HuH-7.5 (cell line): ENCODE data around the gene GNAS-AS1.

ENCODE experiments used
- DNase-seq: peaks from one replicate; pipeline ENCODE4 v3.0.0; 2011; ENCODE audit warnings: low spot score

GNAS-AS1 gene

DNA sequence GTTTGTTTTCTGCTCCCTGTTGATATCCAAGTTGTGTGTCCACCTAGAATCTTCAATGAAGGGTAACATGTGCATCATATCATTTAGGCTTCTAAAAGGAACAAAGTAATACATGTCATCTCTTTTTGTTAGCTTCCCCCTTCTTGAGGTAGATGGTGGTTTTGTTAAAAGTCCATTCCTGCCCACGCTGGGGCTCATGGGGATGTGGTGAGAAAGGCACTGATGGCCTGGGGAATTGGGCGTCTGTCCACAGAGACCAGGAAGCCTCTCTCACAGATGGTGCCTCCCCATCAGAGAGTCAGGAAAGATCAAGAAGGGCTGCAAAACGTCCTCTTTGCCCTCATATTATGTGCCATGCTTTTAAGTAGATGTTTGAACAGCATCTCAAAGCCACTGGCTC is 34.3 kb upstream of the GNAS-AS1 start:
- no peak for DNase-seq

DNA sequence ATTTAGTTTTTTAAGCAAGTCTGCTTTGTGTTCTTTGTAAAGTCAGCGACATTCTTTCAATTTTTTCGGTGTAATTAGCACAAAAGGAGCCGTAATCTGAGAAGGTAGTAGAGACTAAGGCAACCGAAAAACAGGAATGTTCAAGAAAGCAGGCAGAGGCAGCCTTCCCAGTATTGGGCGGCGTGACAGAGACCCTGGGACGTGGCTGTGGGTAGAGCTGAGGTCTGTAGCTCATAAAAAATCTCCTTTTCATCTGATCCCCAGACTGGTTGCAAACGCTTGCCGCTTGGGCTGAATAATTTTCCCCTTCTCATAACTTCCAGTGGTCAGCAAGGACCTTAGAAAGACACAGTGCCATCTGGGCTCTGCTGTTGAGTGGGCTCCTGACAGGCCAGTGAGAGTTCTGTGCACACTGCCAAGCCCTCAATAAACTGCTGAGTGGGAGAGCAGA is 32.6 kb upstream of the GNAS-AS1 start:
- no peak for DNase-seq

DNA sequence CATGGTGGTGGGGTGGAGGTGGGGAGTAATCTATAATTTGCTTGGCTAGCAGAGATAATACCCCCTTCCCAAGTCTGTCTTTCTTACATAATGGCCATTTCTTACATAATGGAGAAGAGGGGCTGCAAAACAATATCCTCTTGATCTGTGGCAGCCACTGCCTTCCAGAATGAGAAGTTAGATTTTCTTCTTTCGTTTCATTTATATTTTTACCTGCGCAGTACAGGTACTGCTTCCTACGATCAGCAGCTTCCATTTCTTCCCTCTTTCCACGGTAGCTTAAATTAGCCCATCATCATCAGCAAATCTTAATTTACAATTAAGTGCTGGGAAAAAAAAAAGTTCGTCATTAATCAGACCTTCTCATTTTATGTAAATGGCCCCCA is 32.0 kb upstream of the GNAS-AS1 start:
- no peak for DNase-seq

DNA sequence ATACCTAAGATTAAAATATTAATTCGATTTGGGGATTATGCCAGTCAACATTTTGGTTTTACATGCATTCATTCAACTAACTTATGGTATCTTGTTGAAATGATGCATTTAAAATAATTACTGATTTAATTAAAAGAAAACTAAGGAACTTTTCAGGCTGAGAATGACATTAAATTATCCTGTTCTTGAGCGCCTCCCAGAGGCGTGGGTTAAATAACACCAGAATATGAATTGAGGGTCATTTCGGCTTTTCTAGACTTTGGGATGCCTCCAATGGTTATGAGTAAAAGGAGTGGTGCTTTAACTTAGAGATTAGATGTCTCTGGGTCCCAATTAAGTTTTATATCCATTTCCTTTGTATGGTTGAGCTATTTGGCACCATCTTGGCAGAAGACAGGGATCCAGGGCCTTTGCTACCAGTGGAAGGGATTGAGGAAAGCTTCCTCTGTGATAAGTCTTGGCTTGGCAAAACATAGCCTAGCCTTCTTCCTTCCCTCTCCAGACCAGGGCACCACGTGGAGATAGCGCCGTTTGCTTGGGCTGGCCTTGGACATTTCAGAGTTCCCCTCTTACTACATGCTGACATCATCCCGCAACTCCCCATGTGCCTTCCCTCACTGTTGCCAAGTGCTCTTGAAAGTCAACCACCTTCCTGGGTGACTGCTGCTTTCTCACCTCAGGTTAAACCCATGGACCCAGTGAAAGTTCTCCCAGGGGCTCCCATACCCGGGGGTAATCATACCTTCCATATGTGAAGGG is 30.5 kb upstream of the GNAS-AS1 start:
- no peak for DNase-seq

DNA sequence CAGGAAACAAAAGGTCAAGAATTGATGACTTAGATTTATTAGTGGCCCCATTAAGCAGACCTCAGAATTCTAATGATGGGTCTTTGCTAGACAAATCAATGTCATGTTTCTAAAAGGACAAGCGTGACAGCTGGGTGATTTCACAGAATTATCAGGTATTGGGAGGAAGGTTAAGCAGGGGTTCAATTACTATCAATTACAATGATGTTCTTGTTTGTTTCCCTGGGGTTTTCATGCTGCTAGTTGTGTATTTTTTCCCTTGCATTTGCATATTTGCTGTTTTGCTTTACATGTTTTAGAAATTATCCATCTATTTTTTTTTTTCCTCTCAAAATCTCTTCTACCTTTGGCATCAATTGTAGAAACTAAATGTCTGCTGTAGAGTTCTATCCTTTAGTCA is 29.7 kb upstream of the GNAS-AS1 start:
- DNase-seq, result no peak

DNA sequence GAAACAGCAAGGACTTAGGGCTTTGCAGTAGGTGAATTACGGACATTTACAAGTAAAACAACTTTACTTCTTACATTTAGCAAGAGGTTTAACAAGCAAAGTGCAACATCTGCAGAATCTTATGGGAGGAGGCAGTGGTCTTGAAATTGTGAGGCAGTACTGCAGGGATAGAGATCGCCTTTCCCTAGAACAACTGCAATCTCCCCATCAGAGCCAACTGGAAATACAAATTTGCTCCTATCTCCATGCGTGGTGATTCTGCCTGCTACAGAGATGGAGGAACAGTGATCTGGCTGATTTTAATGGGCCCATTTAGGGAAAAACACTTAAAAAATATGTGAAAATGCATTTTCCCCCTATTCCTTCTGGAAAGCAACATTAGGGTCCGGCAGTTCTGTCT is 27.7 kb upstream of the GNAS-AS1 start:
- DNase-seq, result no peak

DNA sequence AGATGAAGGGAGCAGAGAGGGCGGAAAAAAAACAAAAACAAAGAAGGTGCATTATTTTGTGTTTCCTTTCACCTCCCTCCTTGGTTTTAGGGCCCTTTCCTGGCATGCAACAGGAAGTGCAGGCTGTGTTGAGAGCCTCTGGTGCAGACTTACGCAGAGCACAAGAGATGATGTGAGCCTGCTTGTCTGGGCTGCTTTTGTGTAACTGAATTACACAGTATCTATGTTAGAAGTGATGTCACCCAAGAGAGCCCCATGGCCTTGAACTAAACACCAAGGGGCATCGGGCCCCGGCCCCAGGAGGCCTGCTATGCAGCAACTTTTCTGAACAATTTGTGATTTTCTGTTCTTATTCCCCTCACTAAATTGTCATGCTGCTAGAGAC is 27.3 kb upstream of the GNAS-AS1 start:
- DNase-seq, result no peak

DNA sequence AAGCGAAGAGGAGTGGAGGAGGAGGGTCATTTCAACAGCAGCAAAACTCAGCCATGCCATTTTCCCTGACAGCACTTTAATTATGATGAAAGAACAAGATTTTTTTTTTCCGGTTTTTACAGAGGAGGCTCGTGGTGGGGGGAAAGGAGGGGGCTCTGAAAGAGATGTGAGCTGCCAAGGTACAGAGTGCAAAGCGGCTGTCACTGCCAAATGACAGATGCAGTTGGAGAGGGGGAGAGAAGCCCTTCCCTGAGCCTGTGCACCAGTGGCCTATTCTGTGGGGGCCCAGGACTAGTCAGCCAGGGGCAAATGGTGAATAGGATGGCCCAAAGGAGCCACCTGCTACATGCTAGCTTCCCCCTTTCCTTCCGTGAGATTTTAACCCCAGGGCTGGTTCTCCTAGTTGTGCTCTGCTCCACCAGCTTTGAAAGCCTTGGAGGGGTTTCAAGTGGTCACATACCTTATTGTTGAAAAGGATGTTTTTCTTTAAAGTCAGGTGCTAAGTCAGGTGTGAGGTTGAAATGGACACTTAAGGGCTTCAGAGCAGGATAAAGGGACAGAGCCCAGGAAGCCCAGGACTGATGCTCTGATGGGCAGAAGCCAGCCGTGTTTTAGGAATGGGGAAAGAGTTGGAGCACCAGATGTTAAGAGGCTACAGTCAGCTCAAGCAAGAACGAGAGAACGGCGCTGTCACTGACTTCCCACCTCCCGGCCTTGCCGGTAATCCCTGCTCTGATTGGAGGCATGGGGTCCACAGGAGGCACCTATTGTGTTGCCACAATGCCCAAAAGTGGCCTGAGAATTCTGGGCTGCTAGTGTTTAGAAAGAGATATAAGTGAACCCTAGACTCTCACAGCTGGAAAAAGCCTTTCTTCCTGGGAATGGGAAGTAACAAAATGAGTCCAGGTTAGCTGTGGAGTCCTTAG is 26.6 kb upstream of the GNAS-AS1 start:
- no peak for DNase-seq

DNA sequence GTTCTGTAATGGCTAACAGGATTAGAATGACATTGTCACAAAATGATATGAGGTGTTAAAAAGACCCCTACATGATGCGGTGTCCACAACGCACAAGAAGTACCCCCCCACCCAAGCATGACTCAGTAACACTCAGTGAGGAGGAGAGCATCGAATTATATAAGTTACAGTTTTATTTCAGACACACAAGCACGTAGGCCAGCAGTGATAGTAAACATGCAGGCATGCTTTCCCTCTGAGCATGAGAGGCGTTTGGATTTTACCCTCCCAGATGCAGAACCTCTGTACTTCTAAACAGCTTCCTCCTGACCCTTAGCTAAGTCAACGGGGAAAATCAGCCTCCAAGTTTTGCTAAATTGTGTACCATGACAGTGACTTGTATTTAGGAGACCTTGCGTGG is 25.7 kb upstream of the GNAS-AS1 start:
- DNase-seq, result no peak

DNA sequence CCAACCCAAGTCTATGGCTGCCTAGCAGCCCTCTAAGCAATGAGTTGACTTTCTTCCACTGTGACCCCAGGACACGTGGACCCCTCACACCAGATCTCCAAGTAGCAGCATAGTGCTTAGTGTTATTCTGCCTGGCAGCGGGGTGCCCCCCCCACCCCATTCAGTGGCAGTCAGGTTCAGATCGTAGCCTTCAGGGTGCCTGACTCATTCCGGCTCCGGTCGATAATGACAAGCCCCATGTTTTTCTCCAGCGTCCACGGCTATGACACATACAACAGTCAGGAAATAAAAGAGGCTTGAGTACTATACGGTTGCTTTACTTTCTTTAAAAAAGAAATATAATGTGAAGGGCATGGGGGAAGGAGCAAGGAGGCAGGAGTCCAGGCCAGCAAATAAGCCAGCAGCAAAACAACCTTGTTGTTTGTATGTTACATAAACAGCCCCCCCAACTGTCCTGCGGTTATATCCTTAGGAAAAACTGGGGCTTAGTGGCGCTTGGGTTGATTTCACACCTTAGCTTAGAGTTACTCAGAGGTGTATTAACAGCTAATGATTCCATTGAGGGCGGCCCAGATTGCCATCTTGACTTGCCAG is 24.9 kb upstream of the GNAS-AS1 start:
- DNase-seq, result no peak

DNA sequence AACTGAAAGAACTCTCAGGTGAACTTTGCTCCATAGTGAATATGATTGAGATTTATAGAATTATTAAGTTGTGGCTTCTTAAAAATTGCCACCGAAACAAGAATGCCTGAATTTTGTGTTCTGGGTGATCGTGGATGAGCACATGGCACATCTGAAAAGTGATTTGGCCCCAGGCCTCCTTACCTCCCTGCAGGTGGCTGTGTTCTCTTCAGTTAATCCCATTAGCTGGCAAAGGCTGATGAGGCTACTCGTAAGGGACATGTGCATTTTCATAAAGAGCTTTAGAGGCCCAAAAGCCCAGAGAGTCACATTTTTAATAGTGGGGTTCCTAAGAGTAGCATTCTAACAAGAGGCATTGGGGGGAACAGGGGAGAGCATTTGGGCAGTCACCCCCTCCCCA is 24.4 kb upstream of the GNAS-AS1 start:
- no peak for DNase-seq

DNA sequence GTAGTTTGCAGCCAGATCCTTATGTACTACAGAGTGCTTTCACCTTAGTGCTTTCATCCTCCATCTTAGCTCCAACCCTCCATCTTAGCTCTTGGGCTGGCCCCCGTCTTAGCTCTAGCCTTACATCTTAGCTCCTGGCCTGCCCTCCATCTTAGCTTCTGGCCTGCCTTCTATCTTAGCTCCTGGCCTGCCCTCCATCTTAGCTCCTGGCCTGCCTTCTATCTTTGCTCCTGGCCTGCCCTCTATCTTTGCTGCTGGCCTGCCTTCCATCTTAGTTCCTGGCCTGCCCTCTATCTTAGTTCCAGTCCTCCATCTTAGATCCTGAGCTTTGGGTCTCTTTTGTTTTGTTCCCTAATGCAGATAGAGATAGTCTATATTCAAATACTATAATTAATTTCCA is 23.8 kb upstream of the GNAS-AS1 start:
- DNase-seq, result no peak

DNA sequence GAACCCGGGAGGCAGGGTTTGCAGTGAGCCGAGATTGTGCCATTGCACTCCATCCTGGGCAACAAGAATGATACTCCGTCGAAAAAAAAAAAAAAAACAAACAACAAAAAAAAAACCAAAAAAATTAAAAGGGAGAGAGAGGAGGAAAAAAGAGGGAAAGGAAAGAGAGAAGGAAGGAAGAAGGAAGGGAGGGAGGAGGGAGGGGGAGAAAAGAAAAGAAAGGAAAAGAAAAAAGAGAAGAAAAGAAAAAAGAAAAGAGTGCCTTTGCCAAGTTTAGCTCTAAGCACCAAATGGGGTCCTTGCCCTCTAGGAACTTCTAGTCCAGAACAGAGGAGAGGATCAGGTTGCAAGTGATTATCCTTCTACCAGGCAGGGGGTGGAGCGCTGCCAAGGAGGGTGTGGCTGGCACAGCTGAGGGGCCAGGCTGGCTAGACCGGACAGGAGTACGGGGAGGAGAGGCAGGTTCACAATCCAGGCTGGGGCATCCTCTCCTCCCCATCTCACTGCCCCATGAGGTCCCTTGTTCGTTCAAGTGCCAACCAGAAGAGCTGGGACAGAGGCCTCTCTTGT is 20.9 kb upstream of the GNAS-AS1 start:
- no peak for DNase-seq

DNA sequence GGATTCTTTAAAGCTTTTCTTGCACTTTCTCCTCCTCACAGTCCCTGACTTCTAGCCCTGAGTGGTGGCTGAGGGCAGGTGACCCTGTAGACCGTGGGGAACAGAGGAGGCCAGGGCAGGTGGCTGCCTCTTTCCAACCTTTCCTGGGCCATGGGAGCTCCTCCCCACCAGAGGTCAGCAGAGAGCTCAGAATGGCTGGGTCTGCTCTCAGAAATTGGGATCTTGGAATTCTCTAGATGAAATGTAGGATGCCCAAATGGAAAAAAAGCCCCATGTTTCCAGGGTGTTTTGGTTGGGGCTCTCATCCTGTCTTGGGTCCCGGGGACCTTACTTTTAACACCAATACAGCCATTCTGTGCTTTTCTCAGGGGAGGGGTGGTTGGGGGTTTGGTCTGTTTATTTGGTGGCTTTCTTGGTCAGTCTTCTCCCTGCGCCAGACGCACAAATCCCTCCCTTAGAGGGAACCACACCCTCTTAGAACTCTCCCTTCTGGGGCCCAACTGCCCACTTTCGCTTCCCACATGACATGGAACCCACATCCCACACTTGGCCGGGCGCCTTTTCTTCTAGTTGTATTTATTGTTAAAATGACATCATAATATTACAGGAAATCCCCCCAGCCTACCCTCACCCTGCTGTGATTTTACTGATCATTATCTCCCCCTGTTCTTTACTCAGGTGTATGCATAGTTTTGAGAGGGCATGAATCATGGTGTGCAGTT is 19.8 kb upstream of the GNAS-AS1 start:
- peak; percentile 82 for DNase-seq

DNA sequence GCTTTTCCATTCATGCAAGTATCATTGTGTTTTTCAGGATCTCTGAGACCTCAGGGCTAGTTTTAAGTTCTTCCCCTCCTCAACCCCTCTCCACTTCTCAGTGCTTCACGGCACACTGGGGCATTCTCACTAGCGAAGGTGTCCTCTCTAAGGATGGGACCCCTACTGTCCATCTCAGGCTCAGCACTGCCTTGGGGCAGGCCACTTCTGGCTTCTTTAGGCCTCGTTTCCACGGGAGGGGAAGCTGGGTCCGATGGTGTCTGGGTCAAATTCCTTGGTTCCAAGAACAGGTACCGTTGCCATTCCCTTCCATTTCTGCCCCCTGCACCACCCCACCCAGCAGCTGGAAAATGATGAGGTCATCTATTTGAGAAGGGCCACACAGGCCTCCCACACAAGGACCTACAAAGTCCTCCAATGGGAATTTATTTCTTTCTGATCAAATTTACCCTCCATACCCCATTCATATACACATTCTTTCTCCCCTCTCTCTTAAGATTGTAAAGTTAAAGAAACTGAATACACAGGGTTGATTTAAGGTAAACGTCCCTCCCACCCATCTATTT is 19.0 kb upstream of the GNAS-AS1 start:
- no peak for DNase-seq

DNA sequence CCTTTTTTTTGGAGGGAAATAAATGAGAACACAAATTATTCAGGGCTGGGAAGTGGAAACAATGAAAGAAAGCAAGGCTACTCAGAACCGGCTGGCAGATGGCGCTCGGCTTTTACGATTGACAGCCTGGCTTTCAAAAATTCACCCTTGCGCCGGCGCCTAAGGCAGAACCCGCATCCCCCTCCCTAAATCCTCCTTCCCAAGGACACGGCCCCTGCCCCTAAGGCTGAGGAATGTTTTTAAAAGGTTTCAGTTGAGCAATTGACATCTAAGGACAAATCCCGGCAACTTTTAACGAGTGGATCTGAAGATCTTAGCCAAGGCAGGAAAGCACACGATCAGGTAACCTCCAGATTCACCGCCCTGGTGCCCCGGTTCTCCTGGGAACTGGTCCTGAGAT is 18.1 kb upstream of the GNAS-AS1 start:
- DNase-seq, result no peak

DNA sequence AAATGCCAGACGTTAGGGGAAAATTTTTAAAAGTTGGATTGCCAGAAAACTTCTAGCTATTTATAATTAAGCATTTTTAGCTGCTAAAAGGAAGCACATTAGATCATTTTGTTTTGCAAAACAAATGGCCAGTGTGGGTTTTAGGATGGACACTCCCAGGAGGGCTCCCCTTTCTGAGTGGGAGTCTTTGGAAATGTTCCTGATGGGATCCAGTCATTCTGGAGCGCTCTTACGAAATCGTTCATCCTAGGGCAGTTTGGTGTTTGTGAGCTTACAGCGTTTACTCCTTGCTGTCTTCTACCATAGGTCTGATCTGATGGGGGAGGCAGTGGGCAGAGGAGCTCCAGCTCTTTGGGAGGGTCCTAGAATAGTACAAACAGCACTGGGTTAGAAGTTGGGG is 16.5 kb upstream of the GNAS-AS1 start:
- DNase-seq, result no peak

DNA sequence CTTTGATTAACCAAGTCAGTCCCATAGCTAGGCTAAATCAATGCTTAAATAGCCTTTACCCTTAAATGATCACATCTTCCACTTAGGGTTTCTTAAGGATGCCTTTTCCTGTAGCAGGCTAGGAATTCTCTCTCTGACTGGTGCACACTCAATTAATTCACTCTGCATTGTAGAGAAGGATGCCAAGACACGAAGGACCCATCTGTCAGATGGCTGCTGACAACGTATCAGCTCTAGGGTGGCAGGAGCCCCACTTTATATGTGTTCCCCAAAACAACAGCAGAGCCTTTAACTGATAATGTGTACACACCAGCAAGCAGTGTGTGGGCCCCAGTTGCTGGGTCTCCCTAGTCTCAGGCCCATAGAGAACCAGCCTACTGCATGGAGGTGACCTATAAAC is 15.1 kb upstream of the GNAS-AS1 start:
- no peak for DNase-seq

DNA sequence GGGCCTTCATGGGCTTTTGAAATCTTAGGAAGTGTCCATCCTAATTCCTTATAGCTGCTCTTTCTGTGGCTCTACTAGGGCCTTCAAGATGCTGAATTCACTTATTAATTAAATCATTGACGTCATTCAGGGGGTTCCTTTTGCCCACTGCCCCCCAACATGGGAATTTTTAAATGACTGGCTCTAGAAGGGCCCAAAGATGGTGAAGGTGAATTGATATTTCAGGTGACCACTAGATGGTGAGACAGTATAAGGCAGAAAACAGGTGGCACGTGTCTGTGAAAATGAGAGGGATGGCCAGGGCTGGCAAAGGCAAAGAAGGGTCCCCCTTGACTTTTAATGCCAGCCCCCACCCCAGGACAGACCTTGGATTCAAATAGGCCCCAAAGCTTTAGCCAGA is 13.6 kb upstream of the GNAS-AS1 start:
- no peak for DNase-seq

DNA sequence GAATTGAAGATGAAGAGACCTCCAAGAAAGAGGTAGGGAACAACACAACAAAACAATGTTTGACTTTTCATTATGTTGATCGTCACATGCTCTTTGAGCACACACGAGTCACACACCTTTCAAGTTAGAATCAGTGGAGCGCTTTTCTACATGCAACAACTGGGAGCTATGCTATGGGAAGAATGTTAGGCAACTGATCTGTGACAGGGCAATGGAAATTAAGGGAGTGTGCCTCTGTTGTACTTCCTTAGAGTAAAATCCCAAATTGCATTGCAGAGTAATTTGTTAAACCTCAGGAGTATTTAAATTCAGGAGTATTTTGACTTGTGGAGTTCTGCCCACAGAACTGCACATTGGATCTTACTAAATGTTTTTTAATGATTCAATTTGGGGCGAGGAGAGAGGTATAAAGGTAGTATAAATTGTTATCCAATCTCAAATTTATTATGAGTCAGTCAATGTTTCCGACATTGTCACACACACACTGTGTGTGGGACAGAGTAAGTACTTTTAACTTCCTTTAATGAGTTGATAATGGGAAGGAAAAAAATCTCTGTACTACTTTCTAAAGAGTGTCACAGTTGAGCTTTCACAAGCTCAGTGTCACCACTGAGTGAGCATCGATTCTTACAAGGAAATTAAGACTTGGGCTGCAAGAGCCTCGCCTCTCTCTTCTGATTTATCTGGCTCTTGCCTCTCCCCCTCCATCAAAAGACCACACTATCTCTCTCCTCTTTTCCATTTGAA is 12.5 kb upstream of the GNAS-AS1 start:
- DNase-seq, result no peak
